Measurements from ENCODE around the gene TEDC2.

Gene TEDC2

DNA sequence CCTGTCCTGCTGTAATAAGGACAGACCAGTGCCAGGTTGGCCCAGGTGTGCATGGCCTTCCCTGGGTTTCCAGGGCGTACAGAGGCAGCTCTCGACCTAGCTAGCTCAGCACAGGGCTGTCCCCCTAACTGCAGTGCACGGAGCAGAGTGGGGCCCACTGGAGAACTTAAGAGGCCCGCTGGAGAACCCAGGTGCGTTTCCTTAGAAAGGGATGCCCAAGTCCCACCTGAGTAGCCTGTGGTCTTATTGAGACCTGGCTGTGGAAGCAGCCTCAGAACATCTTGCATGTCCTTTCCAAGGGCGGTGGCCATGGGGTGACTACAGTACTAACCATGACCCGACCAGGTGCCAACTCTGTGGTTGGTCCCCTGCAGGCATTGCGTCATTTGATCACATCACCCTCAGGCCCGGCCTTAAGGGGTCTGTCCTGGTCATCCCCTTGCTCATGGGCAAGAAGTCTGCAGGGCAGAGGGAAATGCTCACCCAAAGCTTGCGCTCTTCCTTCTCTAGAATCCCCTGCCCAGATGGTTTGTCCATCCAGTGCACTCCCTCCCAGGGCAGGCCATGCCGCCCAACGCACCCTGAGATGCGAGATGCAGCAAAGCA lies 34.0 kb upstream of the TEDC2 start:
- TF ChIP-seq, protein P1, sequence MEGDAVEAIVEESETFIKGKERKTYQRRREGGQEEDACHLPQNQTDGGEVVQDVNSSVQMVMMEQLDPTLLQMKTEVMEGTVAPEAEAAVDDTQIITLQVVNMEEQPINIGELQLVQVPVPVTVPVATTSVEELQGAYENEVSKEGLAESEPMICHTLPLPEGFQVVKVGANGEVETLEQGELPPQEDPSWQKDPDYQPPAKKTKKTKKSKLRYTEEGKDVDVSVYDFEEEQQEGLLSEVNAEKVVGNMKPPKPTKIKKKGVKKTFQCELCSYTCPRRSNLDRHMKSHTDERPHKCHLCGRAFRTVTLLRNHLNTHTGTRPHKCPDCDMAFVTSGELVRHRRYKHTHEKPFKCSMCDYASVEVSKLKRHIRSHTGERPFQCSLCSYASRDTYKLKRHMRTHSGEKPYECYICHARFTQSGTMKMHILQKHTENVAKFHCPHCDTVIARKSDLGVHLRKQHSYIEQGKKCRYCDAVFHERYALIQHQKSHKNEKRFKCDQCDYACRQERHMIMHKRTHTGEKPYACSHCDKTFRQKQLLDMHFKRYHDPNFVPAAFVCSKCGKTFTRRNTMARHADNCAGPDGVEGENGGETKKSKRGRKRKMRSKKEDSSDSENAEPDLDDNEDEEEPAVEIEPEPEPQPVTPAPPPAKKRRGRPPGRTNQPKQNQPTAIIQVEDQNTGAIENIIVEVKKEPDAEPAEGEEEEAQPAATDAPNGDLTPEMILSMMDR (IDR thresholded peaks at IDR 0.05; ENCODE audit: low read depth, low read length): no peak

DNA sequence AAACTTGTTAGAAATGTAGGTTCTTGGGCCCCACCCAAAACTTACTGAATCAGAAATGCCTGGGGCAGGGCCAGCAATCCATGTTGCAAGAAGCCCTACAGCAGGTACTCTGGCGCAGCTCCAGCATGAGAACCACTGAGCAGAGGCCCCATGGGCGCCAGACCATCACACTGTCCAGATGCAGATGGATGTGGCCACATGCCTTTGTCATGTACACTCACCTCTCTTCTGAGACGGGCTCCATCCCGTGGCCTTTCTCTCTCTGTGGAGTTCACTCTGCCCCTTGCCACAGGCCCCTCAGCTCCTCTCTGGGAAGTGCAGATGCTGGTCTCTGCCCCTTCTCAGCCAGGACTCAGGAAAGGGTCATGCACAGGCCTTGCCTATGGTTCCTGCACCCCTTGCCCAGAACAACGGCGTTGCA lies 33.0 kb upstream of the TEDC2 start:
- TF ChIP-seq, protein P1 (IDR thresholded peaks at IDR 0.05; ENCODE audit: low read depth, low read length): no peak
- no peak overlapping the region for H3K4me3 ChIP-seq (ENCODE audit: low read depth, low read length)

More for the DNA sequence above, 34.0 kb upstream of the TEDC2 start:
- H3K4me3 ChIP-seq (ENCODE audit: low read depth, low read length): no peak overlapping the region

DNA sequence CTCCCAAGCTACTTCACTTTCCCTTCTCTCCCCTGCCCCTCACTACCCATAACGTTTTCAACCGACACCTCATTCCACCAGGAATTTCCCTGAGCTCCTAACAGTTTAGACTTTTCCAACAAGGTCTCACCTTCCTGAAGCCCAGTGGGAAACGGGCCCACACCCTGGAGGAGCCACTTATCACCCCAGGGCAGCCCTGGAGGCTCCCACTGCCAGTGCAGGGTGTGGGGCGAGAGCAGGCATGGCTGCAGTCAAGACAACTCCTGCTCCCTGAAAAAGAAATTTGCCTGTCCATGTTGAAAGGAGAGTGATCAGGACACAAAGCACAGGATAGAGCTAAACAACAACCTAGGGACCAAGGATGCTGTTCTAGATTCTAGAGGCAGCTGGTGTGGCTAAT lies 32.4 kb upstream of the TEDC2 start:
- H3K4me3 ChIP-seq (ENCODE audit: low read depth, low read length): no peak overlapping the region
- TF ChIP-seq, protein P1 (IDR thresholded peaks at IDR 0.05; ENCODE audit: low read depth, low read length): no peak

DNA sequence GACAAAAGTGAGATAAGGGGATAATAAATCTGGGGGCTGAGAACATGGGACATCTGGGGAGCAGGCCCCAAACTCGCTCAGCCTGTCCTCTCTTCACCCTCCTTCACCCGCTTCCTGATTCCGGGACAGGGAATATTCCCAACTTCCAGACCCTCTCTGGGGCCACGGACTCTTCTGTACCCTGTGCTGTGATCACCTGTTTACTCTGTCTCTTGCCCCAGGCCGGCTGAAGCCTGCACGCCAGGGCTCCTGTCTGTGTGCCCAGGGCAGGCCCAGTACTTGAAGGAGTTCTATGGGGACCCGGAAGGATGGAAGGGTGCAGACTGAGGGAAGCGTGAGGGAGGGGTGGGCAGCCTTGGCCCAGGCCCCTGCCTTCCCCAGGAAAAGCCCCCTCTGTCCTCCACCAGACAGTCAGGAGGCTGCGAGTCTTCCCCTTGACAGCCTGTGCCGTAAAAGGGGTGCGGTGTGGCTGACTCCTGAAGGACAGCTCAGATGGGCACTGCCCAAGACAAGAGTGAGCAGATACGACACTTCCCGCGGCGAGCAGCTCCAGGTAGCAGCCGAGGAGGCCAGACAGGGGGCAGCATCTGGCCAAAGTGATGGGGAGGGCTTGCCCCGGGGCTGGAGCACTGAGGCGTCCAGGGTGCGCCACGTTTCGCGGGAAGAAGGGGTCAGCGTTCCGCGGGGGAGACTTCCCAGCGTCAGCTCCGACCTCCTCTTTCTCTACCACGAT lies 31.7 kb upstream of the TEDC2 start:
- peak overlapping the region; percentile 66 for H3K4me3 ChIP-seq (ENCODE audit: low read depth, low read length)
- TF ChIP-seq, protein P1 (IDR thresholded peaks at IDR 0.05; ENCODE audit: low read depth, low read length): no peak

DNA sequence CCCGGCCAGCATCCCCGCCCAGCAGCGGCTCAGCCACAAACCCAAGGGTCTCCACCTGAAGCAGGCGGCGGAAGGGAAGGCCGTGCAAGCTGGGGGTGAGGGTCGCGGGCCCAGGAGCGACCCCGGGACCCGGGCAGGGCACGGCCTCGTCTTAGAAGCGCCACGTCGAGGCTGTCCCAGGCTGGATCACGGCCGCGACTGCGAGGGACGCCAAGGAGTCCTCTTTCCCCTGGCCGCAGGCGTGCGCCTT lies 31.2 kb upstream of the TEDC2 start:
- H3K4me3 ChIP-seq (ENCODE audit: low read depth, low read length): peak overlapping the region; percentile 66
- TF ChIP-seq, protein P1 (IDR thresholded peaks at IDR 0.05; ENCODE audit: low read depth, low read length): no peak

DNA sequence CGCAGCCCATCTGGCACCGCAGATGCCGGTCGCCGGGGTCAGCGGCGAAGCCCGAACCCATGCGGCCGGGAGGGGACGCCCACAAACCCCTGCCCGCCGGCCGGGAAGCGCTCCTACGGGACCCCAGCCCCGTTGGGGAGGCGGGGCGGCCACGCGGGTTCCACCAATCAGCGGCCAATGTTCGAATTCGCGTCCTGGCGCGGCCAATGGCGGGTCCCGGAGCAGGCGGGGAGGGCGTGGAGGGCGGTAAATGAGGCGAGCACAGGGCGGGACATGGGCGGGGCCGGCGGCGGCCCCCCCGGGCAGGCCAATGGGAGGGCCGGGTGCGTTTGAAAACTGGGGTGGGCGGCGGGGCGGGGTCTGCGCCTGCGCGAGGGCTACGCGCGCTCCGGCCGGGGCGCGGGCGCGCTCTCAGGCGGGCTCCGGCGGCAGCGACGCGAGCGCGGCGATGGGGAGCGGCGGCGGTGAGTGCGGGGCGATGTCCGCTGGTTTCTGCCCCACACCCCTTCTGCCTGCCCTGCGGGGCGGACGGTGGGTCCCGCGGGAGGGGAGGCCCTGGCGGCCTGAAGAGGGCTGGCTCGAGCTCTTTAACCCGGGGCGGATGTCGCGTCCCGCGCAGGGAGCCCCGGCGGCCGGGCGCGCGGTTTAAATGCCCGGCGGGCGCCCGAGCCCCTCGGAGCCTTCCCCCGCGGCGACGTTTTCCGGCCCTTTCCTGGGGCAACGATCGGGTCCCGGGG lies 30.7 kb upstream of the TEDC2 start, which contains the start of gene CCNF:
TSS of gene CCNF (plus strand) at position 414 of the 737 bp plus-strand sequence. CDS start at position 449, 35 bp downstream.
- TF ChIP-seq, protein P1 (IDR thresholded peaks at IDR 0.05; ENCODE audit: low read depth, low read length): no peak
- peak within 1 kb of the TSS; percentile 85 for H3K4me3 ChIP-seq (ENCODE audit: low read depth, low read length)

All from WI38 (cell line).